HG03442 (cell line): ENCODE measurements around the gene ZNF787.
A peak's percentile ranks its signal among the peaks of the same experiment; 100 is the strongest.

Source experiments
- ATAC-seq: cut with Tn5 transposase; IDR thresholded peaks from one replicate; pipeline ENCODE4 v1.9.1; 2021; ENCODE audit warnings: mild to moderate bottlenecking, moderate library complexity; ENCODE audit not compliant: unreplicated experiment

ZNF787 gene

DNA sequence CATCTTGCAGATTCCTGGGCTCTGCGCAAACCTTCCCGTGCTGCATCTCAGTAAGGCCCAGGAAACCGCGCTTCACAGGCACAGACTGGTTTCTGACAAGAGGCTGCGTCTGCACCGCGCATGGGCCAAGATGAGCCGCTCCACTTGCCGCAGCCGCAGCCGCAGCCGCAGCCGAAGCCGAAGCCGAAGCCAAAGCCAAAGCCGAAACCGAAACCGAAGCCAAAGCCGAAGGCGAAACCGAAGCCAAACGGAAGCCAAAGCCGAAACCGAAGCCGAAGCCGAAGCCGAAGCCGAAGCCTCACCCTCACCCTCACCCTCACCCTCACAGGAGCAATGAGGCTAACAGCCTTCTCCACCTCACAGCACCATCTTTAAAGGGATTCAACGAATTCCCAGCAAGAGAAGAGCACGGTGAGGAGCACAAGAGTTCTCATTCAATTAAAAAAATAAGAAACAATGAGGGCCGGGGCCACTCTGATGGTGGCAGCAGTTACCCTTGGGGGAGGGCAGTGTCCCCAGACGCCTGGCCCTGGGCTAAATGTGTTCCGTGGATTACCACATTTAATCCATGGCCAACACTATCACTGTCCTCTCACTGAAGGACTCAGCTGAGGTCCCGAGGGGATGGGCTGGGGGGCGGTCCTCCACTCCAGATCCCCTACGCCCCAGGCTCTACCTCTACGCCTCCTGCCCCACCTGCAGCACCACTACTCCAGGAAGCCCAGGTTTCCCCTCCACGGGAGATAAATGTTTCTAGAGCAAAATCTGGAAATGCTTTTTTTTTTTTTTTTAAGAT, 29.1 kb downstream of the ZNF787 start:
- ATAC-seq: no peak

DNA sequence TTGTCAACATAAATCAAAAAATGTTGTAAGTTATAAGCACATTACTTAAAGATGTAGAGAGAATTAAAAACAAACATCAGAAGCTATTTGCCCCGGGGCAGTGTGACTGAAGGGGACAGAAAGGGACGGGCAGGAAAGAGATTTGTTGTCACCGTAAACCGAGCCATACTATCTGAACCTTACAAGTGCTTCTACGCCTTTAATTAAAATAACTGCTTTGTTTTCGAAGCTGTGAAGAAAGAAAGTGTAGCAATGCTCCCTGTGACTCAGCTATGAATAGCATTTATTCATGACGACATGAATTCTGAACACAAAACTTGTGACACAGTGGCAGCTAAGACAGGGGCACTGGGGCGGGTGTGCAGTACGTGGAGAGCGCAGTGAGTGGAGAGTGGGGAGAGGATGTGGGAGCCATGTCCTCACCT, 30.0 kb downstream of the ZNF787 start:
- ATAC-seq: no peak

DNA sequence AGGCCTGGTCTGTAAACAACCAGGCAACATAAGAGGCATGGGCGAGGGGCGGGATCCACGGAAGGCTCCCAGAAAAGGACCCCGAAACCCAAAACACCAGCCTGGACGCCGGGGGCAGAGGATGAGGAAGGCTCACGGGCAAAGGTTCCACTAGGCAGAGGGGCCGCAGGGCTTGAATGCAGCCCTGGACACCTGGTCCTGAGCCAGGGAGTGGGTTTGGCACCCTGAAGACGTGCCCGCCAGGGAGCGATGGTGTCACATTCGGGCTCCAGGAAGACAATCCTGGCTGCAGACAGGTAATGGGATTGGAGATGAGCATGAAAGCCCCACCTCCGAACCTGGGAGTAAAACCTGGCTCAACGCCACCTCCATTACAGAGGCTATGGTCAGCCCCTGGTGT, 31.8 kb downstream of the ZNF787 start:
- no peak for ATAC-seq

DNA sequence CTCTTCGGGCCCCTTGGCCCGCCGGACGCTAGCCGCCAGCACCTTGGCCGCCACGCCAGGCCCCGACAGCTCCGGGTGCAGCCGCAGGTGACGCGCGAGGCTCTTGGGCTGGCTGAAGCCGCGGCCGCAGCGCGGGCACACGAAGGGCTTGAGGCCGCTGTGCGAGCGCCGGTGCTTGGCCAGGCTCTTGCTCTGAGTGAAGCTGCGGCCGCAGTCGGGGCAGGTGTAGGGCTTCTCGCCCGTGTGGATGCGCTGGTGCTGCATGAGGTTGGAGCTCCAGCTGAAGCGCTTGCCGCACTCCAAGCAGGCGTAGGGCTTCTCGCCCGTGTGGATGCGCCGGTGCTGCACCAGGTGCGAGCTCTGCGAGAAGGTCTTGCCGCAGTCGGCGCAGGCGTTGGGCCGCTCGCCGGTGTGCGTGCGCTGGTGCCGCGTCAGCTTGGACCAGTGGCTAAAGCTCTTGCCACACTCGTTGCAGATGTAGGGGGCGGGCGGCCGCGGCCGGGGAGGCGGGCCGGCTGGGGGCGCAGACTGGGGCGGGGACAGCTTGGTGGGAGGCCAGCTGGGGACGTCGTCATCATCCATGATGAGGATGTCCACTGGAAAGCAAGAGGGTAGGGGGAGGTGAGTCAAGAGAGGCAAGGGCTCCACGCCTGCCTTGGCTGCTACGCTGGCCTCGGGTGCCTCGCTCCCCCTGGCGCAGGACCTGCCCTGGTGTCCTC, 32.4 kb downstream of the ZNF787 start:
- no peak for ATAC-seq

DNA sequence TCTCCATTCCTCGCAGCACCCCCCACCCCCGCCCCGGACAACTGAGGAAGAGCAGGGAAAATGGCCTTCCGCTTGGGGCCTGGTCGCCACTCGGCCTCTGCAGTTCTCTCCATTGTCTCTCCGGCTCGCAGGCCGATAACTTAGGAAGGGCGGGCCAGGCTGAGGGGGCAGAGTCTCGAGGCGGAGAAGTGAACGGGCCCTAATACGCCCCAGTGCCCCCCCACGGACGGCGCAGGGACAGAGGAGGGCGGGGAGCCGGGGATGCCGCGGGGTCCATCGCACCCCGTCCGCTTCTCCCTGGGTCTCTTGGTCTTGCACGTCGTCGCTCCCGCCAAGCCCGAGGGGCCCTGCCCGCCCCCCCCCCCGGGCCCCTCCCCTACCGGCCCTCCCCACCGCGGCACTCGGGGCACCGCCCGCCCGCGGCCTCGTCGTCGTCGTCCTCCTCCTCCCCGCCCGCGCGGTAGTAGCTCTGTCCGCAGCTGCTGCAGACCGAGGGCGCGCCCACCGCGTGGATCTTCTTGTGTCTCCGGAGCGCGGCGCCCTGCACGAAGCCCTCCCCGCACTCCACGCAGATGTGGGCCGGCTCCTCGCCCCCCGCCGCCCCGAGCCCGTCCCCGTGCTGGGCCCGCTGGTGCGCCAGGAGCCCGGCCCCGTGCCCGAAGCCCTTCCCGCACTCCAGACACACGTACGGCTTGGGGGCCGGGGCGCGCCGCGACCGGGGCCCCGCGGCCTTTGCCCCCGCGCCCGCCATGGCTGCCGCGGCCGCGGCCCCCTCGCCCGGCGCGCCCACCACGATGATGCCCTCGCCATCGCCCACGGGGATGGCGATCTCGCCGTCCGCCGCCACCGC, 33.2 kb downstream of the ZNF787 start:
- ATAC-seq: no peak

DNA sequence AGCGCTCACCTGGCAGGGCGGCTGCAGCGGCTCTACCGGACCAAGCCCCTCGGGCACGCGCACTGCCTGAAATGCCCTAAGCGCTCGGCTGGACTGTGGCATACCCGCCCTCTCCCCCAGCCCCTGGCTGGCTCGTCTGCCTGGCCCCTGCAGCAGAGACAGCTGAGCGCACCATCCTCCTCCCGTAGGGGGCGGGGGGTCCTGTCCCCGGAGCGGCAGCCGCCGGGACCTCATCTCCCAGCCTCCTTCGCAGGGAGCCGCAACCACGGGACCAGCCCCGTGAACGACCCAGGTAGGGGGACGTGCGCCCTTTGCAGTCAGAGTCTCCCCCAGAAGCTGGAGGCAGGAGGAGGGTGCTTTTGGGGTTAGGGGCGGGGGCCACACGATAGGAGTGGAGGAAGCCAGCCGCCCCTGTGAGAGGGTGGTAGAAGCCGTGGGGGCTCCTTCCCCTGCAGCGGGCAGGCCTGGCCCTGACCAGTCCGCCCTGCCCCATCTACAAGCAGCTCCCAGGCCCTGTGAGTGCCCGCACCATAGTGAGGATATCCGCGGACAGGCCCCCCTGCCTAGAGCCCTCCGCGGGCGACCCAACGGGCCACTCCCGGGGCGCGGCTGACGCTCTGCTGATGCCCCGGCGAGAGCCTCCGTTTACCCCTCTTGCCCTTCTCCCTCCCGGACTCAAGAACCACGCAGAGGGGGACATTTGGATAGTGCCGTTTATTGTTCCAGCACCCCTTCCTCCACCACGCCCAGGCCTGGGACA, 34.2 kb downstream of the ZNF787 start:
- no peak for ATAC-seq

DNA sequence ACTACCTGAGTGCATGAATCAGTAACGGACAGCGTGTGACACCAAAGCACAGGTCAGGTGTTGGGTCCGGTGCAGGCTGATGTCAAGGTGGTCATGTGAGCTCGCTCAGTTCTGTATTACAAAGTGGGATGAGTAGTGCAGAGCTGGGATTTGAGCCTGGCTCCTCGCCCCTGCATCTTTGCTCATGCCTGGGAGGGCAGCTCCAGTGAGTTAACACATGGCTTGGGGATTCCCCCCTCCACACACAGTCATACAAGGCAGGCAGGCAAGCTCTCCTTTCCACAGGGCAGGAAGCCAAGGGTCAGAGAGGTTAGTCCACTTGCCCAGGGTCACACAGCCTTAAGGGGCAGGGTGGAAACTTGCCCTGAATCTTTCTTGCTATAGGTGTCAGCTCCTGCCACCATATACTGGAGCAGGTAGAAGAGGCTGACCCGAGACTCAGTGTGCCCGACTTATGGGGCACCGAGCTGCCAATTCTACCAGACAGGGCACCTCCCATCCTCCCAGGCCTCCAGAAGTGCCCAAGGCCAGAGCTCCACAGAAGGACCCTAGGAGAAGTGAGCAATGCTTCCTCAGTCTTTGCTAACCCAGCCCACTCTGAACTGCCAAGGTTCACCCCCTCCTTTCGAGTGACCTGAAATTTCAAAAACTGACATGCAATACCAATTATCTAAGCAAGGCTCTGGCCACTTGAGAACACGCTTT, 35.4 kb downstream of the ZNF787 start:
- ATAC-seq: no peak

DNA sequence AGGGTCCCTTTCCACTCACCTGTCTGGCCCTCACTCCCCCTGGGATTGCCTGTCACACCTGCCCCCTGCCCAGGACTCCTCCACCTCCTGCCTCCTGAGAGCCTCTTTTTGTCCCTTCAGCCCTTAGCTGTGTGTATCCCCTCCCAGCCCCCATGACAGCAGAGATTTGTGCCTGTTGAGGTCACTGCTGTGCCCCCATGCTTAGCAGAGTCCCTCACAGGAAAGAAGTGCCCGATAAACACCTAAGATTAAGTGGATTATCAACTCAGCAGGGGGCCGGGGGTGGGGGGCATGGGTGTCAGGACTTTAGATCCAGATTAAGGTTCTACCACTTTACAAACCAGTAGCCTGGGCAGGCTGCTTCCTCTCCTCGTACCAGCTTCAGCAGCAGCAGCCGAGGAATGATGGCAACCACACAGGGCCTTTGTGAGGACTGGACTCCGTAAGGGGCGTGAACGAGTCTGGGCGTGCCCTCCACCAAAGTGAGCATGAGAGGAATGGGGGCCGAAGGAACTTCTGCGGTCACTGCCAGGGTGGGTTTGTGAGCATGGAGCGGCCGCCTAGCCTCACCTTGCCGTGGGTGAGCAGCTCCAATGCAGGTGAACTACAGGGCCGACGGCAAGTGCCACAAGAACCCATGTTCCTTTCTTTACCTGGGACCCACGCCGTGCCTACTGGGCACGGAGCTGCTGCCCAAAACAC, 36.1 kb downstream of the ZNF787 start:
- ATAC-seq: no peak

DNA sequence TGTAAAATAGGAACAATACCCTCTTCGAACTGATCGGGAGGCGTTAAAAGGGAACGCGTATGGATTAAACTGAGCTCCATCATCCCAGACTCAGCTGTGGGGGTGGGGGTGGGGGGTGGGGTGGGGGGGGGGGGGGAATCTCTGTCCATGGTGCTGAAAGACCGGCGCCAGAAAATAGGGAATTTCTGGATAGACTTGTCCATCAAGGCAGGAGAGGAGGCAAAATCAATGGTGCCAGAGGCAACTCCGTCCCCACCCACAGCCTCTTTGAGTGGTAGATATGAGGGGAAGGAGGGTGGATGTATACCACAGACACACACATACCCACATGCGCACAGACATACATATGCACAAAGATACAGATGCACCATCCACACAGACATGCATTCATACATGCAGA, 37.4 kb downstream of the ZNF787 start:
- ATAC-seq: no peak

DNA sequence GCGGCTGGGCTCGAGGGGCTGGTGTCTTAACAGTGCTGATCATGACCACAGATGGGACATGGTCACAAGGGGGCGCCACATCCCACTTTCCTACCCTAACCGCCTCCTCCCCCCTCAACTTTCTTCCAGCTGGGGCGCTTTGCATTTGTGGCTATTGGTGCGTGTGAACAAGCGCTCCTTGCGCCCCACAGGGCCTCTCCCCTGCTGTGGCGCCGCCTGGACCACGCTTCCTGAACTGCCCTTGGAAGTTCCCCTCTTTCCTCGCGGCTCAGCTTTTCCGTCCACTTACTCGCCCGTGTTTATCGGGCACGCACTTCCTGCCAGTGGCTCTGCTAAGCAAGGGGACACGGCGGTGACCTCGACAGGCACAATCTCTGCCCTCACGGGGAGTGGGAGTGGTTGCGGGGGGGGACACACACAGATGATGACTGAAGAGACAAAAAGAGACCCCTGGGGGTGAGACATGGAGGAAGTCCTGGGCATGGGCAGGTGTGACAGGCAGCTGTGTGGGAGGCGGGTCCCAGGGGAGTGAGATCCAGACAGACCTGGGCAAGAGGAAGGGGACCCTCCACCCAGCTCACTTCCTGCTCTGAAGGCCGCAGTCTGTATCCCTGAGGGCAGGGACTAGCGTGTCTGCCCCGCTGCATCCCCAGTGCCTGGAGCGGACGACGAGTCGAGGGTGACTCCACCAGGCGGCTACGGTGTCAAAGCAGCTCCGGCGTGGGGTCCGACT, 40.3 kb downstream of the ZNF787 start:
- peak; percentile 61 for ATAC-seq

DNA sequence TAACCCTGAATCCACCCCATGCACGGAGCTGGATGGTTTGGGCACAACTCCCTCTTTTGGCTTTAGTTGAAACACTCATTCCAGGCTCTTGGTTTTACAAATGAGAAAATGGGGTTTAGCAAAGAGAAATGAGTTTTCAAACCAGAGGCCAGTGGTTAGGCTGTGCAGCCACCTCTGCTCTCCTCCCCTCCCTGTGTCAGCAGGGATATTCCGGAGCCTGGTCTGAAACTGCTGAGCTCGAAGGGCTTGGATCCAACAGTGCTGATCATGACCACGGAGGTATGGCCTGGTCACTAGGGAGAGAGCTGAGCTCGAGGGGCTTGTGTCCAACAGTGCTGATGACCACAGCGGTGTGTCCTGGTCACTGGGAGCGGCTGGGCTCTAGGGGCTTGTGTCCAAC, 41.5 kb downstream of the ZNF787 start:
- no peak for ATAC-seq

DNA sequence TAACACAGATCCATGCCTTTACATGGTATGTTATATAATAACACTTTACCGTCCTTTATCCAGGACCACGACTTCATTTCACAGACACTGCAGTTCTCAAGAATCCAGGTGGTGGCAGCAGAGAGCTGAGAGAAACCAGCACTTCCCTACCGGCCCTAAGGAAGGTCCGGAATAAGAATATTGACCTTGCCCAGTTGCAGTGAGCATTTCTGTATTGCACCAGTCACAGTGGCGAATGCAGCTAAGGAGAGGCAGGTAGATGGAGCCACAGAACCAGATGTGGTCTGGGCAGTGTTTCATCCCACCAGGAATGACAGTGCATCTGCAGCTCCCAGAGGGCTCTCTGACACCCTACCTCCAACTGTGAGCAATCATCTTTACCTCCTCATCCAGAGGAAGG, 44.6 kb downstream of the ZNF787 start:
- no peak for ATAC-seq

DNA sequence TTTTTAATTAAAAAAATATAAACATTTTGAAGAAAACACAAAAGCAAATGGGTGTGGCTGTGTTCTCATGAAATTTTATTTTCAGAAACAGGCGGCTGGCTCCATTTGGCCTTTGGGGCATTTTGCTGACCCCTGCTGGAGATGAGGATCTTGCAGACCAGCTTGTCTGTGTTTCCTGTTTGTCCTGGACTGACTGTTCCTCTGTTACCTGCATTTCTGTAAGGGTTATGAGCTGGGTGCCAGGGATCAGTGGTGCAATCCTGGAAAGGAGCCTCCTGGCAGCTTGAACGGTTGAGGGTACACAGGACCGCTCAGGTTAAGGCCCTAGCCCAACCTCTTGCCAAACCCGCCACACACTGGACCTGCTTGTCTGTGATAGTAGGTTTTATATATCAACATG, 49.9 kb downstream of the ZNF787 start:
- no peak for ATAC-seq

DNA sequence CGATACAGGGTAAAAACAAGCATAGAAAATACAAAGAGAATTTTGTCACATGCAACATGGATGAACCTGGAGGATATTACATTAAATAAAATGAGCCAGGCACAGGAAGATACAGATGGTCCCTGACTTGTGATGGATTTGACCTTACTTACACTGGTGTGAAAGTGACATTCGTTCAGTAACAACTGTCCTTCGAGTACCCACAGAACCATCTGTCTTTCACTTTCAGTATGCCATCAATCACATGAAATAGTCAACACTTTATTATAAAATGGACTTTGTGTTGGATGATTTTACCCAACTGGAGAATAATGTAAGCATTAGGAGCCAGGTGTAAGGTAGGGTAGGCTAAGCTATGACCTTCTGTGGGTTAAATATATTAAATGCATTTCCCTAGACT, 51.5 kb downstream of the ZNF787 start:
- no peak for ATAC-seq

DNA sequence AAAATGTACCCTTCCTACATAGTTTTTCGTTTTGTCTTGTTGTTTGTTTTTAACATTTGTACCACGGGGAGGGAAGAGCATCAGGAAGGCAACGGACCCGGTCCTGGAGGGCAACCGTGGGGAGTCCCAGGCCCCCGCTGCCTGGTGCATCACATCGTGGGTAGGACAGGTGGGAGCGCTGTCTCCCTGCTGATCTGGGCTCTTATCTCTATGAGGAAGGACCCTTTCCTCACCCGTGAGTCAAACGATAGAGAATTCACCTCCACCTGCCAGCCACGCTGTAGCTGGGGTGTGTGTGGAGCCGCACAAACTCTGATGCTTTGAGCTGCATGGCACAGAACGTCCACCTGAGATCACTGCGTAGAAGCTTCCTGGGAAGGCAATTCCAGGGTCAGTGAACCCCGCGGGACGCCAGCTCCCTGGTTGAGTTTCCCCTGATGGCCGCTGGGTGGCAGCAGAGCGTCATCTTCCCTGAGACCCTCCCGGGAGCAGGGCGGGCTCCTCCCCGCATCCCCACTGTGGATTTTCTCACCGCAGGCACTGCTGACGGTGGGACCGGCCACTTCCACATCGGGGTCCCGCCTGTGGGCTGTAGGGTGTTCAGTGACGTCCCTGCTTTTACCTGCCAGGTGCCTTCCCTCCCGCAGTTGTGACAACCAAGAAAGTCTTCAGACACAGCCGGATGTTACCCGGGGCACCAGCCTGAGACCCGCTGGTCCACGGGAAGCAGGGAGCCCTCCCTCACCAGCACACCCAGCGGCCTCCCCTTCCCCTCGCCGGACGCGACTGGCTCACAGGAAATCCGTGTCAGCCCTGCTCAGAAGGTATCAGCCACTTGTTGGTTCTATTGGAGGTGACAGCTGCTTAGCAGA, 54.7 kb downstream of the ZNF787 start:
- ATAC-seq: no peak

DNA sequence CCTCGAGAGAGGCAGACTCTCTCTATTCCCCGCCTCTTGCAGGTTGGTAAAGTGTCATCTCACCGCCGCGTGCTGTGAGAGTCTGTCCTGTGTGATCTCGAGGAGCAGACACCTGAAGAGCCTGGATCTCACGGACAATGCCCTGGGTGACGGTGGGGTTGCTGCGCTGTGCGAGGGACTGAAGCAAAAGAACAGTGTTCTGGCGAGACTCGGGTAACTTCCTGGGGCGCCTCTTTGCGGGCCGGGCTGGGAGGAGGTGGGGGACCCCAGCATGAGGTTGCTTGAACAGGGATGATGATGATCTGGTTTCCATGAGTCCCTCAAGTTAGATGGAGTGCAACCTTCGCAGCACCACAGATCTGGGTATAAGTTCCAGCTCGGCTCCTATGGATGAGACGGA, 67.5 kb downstream of the ZNF787 start:
- ATAC-seq: no peak
